HG02938 (cell line): Measurements from ENCODE around the gene RAP2A.

ENCODE experiments used
- ATAC-seq: cut with Tn5 transposase; IDR thresholded peaks from one replicate; pipeline ENCODE4 v1.9.1; 2021; ENCODE audit warnings: mild to moderate bottlenecking, moderate library complexity; ENCODE audit not compliant: unreplicated experiment

RAP2A gene

DNA sequence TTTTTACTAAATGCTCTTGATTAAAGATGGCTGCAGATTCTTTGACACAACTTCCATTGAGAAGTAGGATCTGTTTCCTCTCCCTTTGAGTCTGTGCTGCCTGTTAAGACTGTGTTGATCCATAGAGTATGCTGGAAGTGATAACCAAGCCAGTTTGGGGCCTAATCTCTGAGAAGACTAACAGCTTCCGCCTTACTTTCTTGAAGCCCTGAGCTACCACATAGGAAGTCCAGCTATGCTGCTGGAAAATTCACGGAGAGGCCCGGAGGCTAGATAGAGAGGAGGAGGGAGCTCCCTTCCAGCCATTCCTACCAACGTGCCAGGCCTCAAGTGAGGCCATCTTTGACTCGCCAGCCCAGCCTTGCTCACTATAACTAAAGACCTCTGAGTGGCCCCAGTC lies 12.5 kb downstream of the RAP2A start:
- no peak for ATAC-seq

GRCh38 chr13:97448503-97449251 lies 14.7 kb downstream of the RAP2A start:
- ATAC-seq: peak; percentile 82

DNA sequence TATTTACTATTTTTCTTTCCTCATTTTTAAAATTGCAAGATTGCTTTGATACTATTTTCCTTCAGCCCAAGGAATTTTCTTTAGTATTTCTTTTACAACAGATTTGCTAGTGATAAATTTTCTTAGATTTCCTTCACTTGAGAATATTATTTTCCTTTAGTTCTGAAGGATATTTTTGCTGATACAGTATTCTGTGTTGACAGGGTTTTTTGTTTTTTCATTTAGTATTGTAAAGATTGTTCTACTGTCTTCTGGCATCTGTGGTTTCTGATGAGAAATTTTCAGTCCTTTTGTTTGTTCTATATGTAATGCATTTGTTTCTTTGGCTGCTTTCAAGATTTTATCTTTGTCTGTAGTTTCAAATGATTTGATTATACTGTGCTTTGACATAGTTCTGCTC lies 20.7 kb downstream of the RAP2A start:
- ATAC-seq: no peak

DNA sequence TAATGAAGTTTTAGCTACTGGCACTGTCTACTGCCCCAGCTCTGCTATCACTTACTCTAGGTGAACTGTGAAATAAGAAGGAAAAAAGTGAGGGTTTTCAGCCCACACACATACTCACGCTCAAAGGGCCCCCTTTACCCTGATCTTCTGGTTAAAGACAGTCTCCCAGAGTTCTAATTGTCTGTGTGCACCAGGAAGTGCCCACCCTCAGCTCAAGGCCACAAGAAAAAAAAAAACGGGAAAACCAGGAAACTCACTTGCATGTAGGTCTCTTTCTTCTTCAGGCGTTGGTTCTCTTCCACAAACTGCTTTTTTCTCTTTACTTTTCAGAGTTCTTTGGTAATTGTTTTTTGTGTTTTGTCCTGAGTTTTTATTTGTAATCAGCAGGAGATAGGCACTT lies 22.1 kb downstream of the RAP2A start:
- no peak for ATAC-seq

DNA sequence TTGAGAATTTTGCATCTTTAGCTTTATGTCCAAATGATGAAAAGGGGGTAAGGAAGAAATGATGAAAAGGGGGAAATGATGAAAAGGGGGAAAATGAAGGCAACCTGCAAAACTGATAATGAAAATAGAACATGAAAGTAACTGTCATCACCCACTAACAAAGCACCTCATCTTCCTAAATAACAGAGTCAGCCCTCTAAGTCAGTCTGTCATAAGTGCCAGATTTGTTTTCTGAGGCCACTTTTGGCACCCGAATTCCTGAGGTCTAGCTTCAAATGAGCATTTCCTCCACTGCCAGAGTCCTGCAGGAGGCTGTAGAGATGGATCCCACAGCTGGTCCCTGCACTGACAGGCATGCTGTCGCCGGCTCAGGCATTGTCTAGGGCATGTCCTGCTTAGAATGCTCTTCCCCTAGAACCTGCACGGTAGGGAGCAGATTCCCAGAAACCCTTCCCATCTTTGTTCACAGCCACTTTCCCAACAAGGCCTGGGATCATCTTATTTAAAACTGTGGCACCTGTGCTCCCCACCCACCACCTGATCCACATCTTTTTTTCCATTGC lies 25.3 kb downstream of the RAP2A start:
- peak; percentile 29 for ATAC-seq

DNA sequence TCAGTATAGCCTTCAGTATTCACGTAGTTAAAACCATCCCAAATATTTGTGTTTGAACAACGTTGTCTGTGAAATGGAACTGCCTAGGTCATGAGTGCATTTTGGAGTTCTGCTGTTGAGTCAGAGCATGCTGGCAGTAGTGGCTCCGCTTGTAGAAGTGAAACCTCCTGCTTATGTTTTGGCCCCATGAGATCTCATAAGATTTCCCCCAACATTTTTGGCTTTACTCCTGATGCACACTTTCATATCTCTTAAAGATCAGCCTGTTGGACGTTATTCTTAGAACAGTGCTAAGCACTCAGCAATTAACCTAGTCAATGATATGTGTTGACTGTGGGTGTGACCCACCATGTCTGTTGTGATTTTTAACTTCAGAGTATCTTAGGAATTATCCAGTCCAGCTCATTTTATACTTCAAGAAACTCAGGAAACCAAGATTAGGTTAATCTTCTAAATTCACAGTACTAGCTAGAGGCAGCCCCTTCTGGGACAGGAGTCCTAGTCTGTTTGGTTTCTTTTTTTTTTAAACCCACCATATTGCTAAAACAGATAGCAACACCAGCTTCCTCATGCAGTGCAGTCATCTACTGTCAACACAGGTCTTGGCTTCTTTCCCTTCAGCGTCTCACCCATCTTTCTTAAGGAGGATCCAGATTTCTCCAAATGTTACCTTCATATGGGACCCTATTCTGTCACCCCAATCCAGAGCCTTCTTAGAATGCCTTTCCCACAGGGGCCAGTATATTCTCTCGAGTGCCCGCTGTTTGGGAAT lies 26.2 kb downstream of the RAP2A start:
- ATAC-seq: peak; percentile 94

GRCh38 chr13:97460853-97461252 lies 26.9 kb downstream of the RAP2A start:
- no peak for ATAC-seq

- no peak for ATAC-seq
These were observed 30.6 kb downstream of the RAP2A start for GRCh38 chr13:97464561-97464960.

DNA sequence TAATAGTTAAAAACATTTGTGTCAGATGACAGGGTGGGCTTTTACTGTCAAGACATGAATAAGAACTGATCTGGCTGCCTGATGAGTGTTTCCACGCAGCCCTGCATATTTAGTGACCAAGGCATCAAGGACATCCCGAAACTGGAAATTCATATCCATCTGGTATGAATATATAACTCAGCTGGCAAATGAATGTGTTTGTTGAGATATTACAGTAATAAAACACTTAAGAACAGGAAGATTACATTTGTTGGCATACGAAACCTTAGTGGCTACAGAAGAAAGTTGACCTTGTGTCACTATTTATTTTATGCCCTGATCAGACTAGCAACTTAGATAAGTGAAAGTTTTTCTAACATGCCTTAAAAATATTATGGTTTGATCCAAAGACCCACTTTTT lies 32.8 kb downstream of the RAP2A start:
- ATAC-seq: no peak

GRCh38 chr13:97468331-97468730 lies 34.4 kb downstream of the RAP2A start:
- ATAC-seq: no peak

DNA sequence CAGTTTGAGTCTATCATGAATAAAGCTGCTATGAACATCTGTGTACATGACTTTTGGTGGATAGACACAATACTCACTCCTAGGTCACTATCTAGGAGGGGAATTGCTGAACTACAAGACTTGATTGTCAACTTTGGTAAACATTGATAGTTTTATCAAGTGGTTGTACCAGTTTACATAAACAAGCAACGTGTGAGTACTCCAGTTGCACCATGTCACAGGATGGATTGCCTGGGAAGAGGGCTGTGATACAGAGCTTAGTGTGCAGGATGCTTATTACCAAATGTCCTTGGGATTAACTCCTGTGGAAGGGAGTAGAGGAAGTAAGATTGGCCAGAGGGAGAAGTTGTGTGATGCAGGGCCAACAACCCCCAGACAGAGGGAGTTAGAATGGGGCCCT lies 37.7 kb downstream of the RAP2A start:
- ATAC-seq: no peak

GRCh38 chr13:97474349-97474980 lies 40.5 kb downstream of the RAP2A start:
- ATAC-seq: no peak

- ATAC-seq: no peak
These were observed 41.0 kb downstream of the RAP2A start for GRCh38 chr13:97475011-97475410.

GRCh38 chr13:97477844-97478243 lies 43.9 kb downstream of the RAP2A start:
- ATAC-seq: no peak

DNA sequence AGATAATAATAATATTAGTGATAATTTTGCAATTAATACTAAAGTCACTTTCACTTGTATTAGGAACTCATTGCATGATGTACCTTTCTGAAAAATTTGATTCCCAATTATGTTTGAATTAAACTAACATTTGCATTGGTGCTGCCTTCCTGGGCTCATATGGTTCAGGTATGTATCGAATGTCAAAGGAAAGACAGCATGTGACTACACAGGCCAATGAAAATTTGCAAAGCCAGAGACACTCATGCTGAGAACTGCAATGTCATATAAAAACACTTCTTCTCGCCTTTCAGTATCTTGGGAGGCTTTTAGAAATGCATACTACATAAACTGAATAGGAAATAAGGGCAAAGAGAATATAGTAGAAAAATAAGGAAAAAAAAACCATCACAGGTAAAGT lies 44.3 kb downstream of the RAP2A start:
- ATAC-seq: no peak

- no peak for ATAC-seq
These were observed 49.5 kb downstream of the RAP2A start for GRCh38 chr13:97483465-97483864.

- no peak for ATAC-seq
These were observed 50.3 kb downstream of the RAP2A start for GRCh38 chr13:97484301-97484700.

GRCh38 chr13:97485320-97485719 lies 51.4 kb downstream of the RAP2A start:
- no peak for ATAC-seq

GRCh38 chr13:97490702-97491307 lies 56.8 kb downstream of the RAP2A start:
- ATAC-seq: no peak

DNA sequence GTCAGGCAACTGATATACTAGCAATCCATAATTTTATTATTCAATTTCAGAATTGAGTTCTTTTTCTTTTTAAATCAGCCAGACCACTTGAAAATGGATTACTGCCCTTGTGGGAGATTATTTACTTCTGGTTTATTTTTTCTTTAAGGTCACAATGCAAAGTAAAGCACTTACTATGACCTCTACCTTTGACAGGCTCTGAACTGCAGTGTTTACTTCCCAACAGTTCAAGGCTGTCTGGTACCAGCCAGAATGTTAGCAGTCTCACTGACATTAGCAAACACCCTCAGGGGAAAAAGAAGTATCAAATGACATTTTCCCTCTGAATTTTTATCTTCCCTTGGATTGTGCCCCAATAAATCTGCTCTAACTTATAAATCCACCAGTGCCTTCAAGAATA lies 57.5 kb downstream of the RAP2A start:
- ATAC-seq: no peak

GRCh38 chr13:97492257-97492656 lies 58.3 kb downstream of the RAP2A start:
- peak; percentile 43 for ATAC-seq
